Gastroesophageal sphincter (tissue), 4 donors: Measurements from ENCODE around the gene C1orf50. TPM values are rescaled to one million over a fixed set of nuclear protein-coding genes. Genes with fewer than 3 reads are reported as not detected.
"Not testable (repeated sequence)": the region's sequence is repeated elsewhere in the genome, so short reads cannot be mapped to it uniquely, and the experiment has no call there.

Experiments used
- ATAC-seq: fragments of 150-250 bp; one replicate; pipeline ENCODE4 v1.9.1; 2016; ENCODE audit warnings: mild to moderate bottlenecking, moderate library complexity
- H3K27ac ChIP-seq, 4 donors: fragments of 200-600 bp; sonication (generic) in 3 of 4; 1 replicate in 3 of 4; 2 replicates in 1 of 4; pipeline ENCODE4 v1.5.1; 2016 to 2019
- H3K27me3 ChIP-seq: fragments of 200-600 bp; sonication (generic); one replicate; pipeline ENCODE4 v1.5.1; 2019
- H3K36me3 ChIP-seq, 2 donors: fragments of 200-600 bp; sonication (generic); one replicate each; pipeline ENCODE4 v1.5.1; 2019; ENCODE audit warnings: control low read depth in 1 of 2
- H3K4me1 ChIP-seq, 3 donors: fragments of 200-600 bp; sonication (generic); 1 replicate in 2 of 3; 2 replicates in 1 of 3; pipeline ENCODE4 v1.5.1; 2016 to 2019; ENCODE audit warnings: control low read depth in 2 of 3
- H3K4me3 ChIP-seq, 2 donors: fragments of 200-600 bp; sonication (generic); one replicate each; pipeline ENCODE4 v1.5.1; 2019; ENCODE audit warnings: mild to moderate bottlenecking in 1 of 2, moderate library complexity in 1 of 2
- H3K9me3 ChIP-seq, 3 donors: fragments of 200-600 bp; sonication (generic); one replicate each; pipeline ENCODE4 v1.5.1; 2017 to 2019; ENCODE audit warnings: control low read depth in 2 of 3
- CTCF ChIP-seq, 4 experiments: fragments of 200-600 bp in 2 of 4; fragments of 450-650 bp in 2 of 4; sonication (generic) in 1 of 4; IDR thresholded peaks; one replicate each; pipeline ENCODE4 v1.5.1; 2017 to 2019; ENCODE audit warnings: antibody characterized with exemption in 4 of 4, mild to moderate bottlenecking in 2 of 4, moderate library complexity in 2 of 4
- EP300 ChIP-seq: sonication (generic); formaldehyde crosslinking; IDR thresholded peaks from one replicate; pipeline ENCODE4 v1.6.1; 2017; ENCODE audit warnings: antibody characterized with exemption, mild to moderate bottlenecking
- POLR2A ChIP-seq, 2 donors: fragments of 450-650 bp; IDR thresholded peaks; one replicate each; pipeline ENCODE4 v1.6.1; 2017; ENCODE audit warnings: antibody characterized with exemption in 2 of 2, mild to moderate bottlenecking in 2 of 2, moderate library complexity in 1 of 2
- POLR2AphosphoS5 ChIP-seq: sonication (generic); formaldehyde crosslinking; IDR thresholded peaks from one replicate; pipeline ENCODE4 v1.6.1; 2017; ENCODE audit warnings: antibody characterized with exemption
- WGBS, 2 donors: methylation state at CpG; one replicate each; pipeline ENCODE4 v1.1.5; 2018; ENCODE audit warnings: low coverage in 1 of 2; 5-methylcytosine and 5-hydroxymethylcytosine counted together
- total RNA-seq, 4 donors: library from RNA; depleted of rRNA; stranded (reverse); fragments of >200 nt; gene quantifications; one replicate each; pipeline ENCODE4 v1.1.0, GENCODE V29; 2016

Gene C1orf50
- total RNA-seq, 4 donors from 2014 or later, result 4.0 to 8.8 (median 8.0) TPM

- Histone ChIP-seq H3K4me1 (no peaks in the 10 kb centered on the region), H3K27ac (no peak overlapping the region), H3K9me3 (no peaks in the 10 kb centered on the region), H3K4me3 (no peak overlapping the region), H3K36me3 (peaks cover 0 to 16% of the 10 kb centered on the region in 2 donors), H3K27me3 (no peaks in the 10 kb centered on the region)
- TF ChIP-seq CTCF (IDR thresholded peaks at IDR 0.05), result no peak
- peak; percentile 6 for TF ChIP-seq POLR2AphosphoS5
- TF ChIP-seq POLR2A (IDR thresholded peaks at IDR 0.05), result no peak
- ATAC-seq, result peak; percentile 87
- 70 to 100% methylated on average over 2 to 8 of the region's 8 CpGs for WGBS, 2 donors
These were observed 34.9 kb downstream of the C1orf50 start for GRCh38 chr1:42801832-42802473.

GRCh38 chr1:42806171-42806570 is 39.1 kb downstream of the C1orf50 start:
- Histone ChIP-seq H3K27ac (peak overlapping the region in 1 of 4 donors; percentile 14), H3K27me3 (no peaks in the 10 kb centered on the region), H3K36me3 (peaks cover 0 to 30% of the 10 kb centered on the region in 2 donors), H3K4me3 (no peak overlapping the region), H3K4me1 (no peaks in the 10 kb centered on the region), H3K9me3 (no peaks in the 10 kb centered on the region)
- ATAC-seq, result no peak
- TF ChIP-seq POLR2AphosphoS5, result no peak
- no peak for TF ChIP-seq POLR2A (IDR thresholded peaks at IDR 0.05)
- no peak for TF ChIP-seq EP300
- TF ChIP-seq CTCF (IDR thresholded peaks at IDR 0.05), result no peak

- WGBS, 2 donors, result 84 to 90% methylated on average over 3 to 5 of the region's 5 CpGs
- Histone ChIP-seq H3K36me3 (peaks cover 0 to 35% of the 10 kb centered on the region in 2 donors), H3K4me1 (no peaks in the 10 kb centered on the region), H3K27ac (peak overlapping the region in 1 of 4 donors; percentile 14), H3K4me3 (no peak overlapping the region), H3K9me3 (no peaks in the 10 kb centered on the region), H3K27me3 (no peaks in the 10 kb centered on the region)
- no peak for ATAC-seq
- TF ChIP-seq POLR2A (IDR thresholded peaks at IDR 0.05), result no peak
- TF ChIP-seq POLR2AphosphoS5, result no peak
These were observed 39.5 kb downstream of the C1orf50 start for GRCh38 chr1:42806593-42806992.

GRCh38 chr1:42807056-42807668 is 40.1 kb downstream of the C1orf50 start:
- Histone ChIP-seq H3K36me3 (peaks cover 0 to 35% of the 10 kb centered on the region in 2 donors), H3K9me3 (no peaks in the 10 kb centered on the region), H3K4me1 (no peaks in the 10 kb centered on the region), H3K27ac (peak overlapping the region in 1 of 4 donors; percentile 14), H3K4me3 (no peak overlapping the region), H3K27me3 (no peaks in the 10 kb centered on the region)
- TF ChIP-seq POLR2A (IDR thresholded peaks at IDR 0.05) (no peak), POLR2AphosphoS5 (no peak), EP300 (no peak), CTCF (IDR thresholded peaks at IDR 0.05) (no peak)
- peak; percentile 82 for ATAC-seq

- not testable (repeated sequence) for H3K27me3 ChIP-seq, H3K4me3 ChIP-seq, H3K27ac ChIP-seq, ATAC-seq, H3K36me3 ChIP-seq, H3K9me3 ChIP-seq
- WGBS, 2 donors, result 93 to 96% methylated on average over 3 of the region's 3 CpGs
- H3K4me1 ChIP-seq, result peaks cover 0 to 26% (median 9%) of the 10 kb centered on the region in 3 donors
These were observed 47.8 kb downstream of the C1orf50 start for GRCh38 chr1:42814815-42815214.

- peaks cover 0 to 6% of the 10 kb centered on the region in 2 donors for H3K36me3 ChIP-seq
- 12 to 19% methylated on average over 7 of the region's 7 CpGs for WGBS, 2 donors
- TF ChIP-seq CTCF (IDR thresholded peaks at IDR 0.05) (no peak), POLR2AphosphoS5 (no peak), EP300 (no peak), POLR2A (IDR thresholded peaks at IDR 0.05) (no peak)
- H3K27ac ChIP-seq, result peak overlapping the region; percentile 95 to 98 (median 96)
- H3K27me3 ChIP-seq, result no peaks in the 10 kb centered on the region
- H3K4me3 ChIP-seq, result peak overlapping the region; percentile 80 to 82
- ATAC-seq, result no peak
- H3K9me3 ChIP-seq, result no peaks in the 10 kb centered on the region
- peaks cover 0 to 26% (median 9%) of the 10 kb centered on the region in 3 donors for H3K4me1 ChIP-seq
These were observed 49.0 kb downstream of the C1orf50 start for GRCh38 chr1:42815941-42816584.
